HEK293 (cell line): Measurements from ENCODE around the gene RHBDF2.

Source experiments
- CTCF ChIA-PET: fragments of 350-600 bp; formaldehyde crosslinking; extraction: SDS; loops from one replicate; lab custom pipeline; 2021; ENCODE audit warnings: antibody characterized with exemption; lab: Yijun Ruan, JAX
- POLR2A ChIA-PET: fragments of 300-600 bp; formaldehyde crosslinking; extraction: SDS; loops from one replicate; lab custom pipeline; 2020; ENCODE audit warnings: antibody characterized with exemption, inconsistent platforms; lab: Yijun Ruan, JAX
- H3K27ac ChIP-seq: fragments of 200-500 bp; sonication (Bioruptor generic); 2 replicates; pipeline ENCODE4 v1.5.1; 2014; ENCODE audit warnings: low read depth, low read length, control low read depth, inconsistent platforms; ENCODE audit errors: extremely low read depth
- H3K36me3 ChIP-seq, 2 experiments: fragments of 200-500 bp in 1 of 2; sonication (Bioruptor generic) in 1 of 2; 1 replicate in 1 of 2; 2 replicates in 1 of 2; pipeline ENCODE4 v1.5.1; 2014 to 2017; ENCODE audit warnings: inconsistent platforms in 2 of 2, low read length in 2 of 2; ENCODE audit not compliant: control insufficient read depth in 2 of 2, insufficient read depth in 1 of 2
- H3K4me1 ChIP-seq: fragments of 200-500 bp; sonication (Bioruptor generic); 2 replicates; pipeline ENCODE4 v1.5.1; 2014; ENCODE audit warnings: mild to moderate bottlenecking, low read length, inconsistent platforms; ENCODE audit not compliant: control insufficient read depth, insufficient read depth
- H3K4me3 ChIP-seq: 2 replicates; pipeline ENCODE4 v1.5.1; 2011; ENCODE audit warnings: low read depth, mild to moderate bottlenecking, control low read depth, low read length, moderate library complexity
- H3K9me3 ChIP-seq: fragments of 200-500 bp; sonication (Bioruptor generic); 2 replicates; pipeline ENCODE4 v1.5.1; 2014; ENCODE audit warnings: low read depth, low read length, inconsistent platforms; ENCODE audit not compliant: control insufficient read depth, insufficient read depth
- MYNN ChIP-seq: fragments of 450-650 bp; formaldehyde crosslinking; IDR thresholded peaks from 2 replicates; pipeline ENCODE4 v1.5.1; 2016; ENCODE audit warnings: missing biosample characterization, missing genetic modification characterization, borderline replicate concordance
- ZBTB1 ChIP-seq: fragments of 450-650 bp; formaldehyde crosslinking; IDR thresholded peaks from 2 replicates; pipeline ENCODE4 v1.5.1; 2016; ENCODE audit warnings: missing biosample characterization, missing genetic modification characterization
- ZIC2 ChIP-seq: fragments of 450-650 bp; formaldehyde crosslinking; IDR thresholded peaks from 2 replicates; pipeline ENCODE4 v1.5.1; 2016; ENCODE audit warnings: missing biosample characterization, missing genetic modification characterization
- ZNF138 ChIP-seq: fragments of 450-650 bp; formaldehyde crosslinking; IDR thresholded peaks from 2 replicates; pipeline ENCODE4 v1.5.1; 2016; ENCODE audit warnings: missing biosample characterization, missing genetic modification characterization, borderline replicate concordance
- ZNF155 ChIP-seq: fragments of 450-650 bp; formaldehyde crosslinking; IDR thresholded peaks from 2 replicates; pipeline ENCODE4 v1.5.1; 2016; ENCODE audit warnings: missing biosample characterization, missing genetic modification characterization
- ZNF302 ChIP-seq: fragments of 450-650 bp; formaldehyde crosslinking; IDR thresholded peaks from 2 replicates; pipeline ENCODE4 v1.5.1; 2016; ENCODE audit warnings: missing biosample characterization, missing genetic modification characterization, low read depth
- ZNF394 ChIP-seq: fragments of 450-650 bp; formaldehyde crosslinking; IDR thresholded peaks from 2 replicates; pipeline ENCODE4 v1.5.1; 2016; ENCODE audit warnings: missing biosample characterization, missing genetic modification characterization, mild to moderate bottlenecking, moderate library complexity, borderline replicate concordance
- ZNF555 ChIP-seq: fragments of 450-650 bp; formaldehyde crosslinking; conservative IDR thresholded peaks from 2 replicates; pipeline ENCODE4 v1.5.1; 2017; ENCODE audit warnings: missing biosample characterization, mild to moderate bottlenecking, missing genetic modification characterization, inconsistent platforms
- ZNF561 ChIP-seq: fragments of 450-650 bp; IDR thresholded peaks from 2 replicates; pipeline ENCODE4 v1.5.1; 2018; ENCODE audit warnings: missing biosample characterization, missing genetic modification characterization, borderline replicate concordance
- ZNF571 ChIP-seq: fragments of 450-650 bp; formaldehyde crosslinking; IDR thresholded peaks from 2 replicates; pipeline ENCODE4 v1.5.0; 2017; ENCODE audit warnings: missing biosample characterization, missing genetic modification characterization
- ZNF585B ChIP-seq: fragments of 450-650 bp; formaldehyde crosslinking; IDR thresholded peaks from 2 replicates; pipeline ENCODE4 v1.5.1; 2016; ENCODE audit warnings: missing biosample characterization, missing genetic modification characterization
- TF ChIP-seq, protein P1 (sequence below): fragments of 450-650 bp; formaldehyde crosslinking; IDR thresholded peaks from 2 replicates; pipeline ENCODE4 v1.5.1; 2016; ENCODE audit warnings: missing biosample characterization, missing genetic modification characterization
- TF ChIP-seq, protein P2 (sequence below): fragments of 450-650 bp; formaldehyde crosslinking; IDR thresholded peaks from 2 replicates; pipeline ENCODE4 v1.5.0; 2017; ENCODE audit warnings: missing biosample characterization, missing genetic modification characterization, borderline replicate concordance
- TF ChIP-seq, protein P3 (sequence below): fragments of 450-650 bp; formaldehyde crosslinking; IDR thresholded peaks from 2 replicates; pipeline ENCODE4 v1.5.1; 2016; ENCODE audit warnings: missing biosample characterization, missing genetic modification characterization
- TF ChIP-seq, protein P4 (sequence below): fragments of 450-650 bp; formaldehyde crosslinking; IDR thresholded peaks from 2 replicates; pipeline ENCODE4 v1.5.1; 2016; ENCODE audit warnings: missing biosample characterization, missing genetic modification characterization
- TF ChIP-seq, protein P5 (sequence below): fragments of 450-650 bp; formaldehyde crosslinking; IDR thresholded peaks from 2 replicates; pipeline ENCODE4 v1.5.1; 2017; ENCODE audit warnings: missing biosample characterization, missing genetic modification characterization

The RHBDF2 gene

DNA sequence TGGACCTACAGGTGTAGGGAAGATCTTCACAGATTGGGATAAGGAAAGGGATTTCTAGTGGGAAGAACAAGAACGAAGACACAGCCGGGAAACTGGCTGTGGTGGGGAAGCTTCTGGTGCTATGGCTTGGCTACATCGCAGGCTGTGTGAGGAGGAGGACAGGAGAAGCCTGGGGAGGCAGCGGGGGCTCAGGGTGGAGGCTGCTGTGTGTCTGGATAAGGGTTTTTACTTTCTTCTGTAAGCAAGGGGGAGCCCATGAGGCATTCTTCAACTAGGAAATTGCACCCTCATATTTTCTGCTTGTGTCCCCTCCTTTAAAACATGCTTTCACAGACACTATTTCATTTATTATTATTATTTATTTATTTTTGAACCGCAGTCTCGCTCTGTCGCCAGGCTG lies 2.9 kb upstream of the RHBDF2 start:
- Histone ChIP-seq H3K4me1 (peaks cover 16% of the 10 kb centered on the region), H3K4me3 (no peak overlapping the region), H3K27ac (no peak overlapping the region), H3K36me3 (no peaks in the 10 kb centered on the region), H3K9me3 (no peaks in the 10 kb centered on the region)
- TF ChIP-seq ZNF394 (tag by site-specific recombination) (no peak), ZNF571 (tag by site-specific recombination) (no peak), MYNN (tag by site-specific recombination) (no peak), ZNF561 (tag by site-specific recombination) (no peak), ZNF555 (tag by site-specific recombination) (no peak), ZNF302 (tag by site-specific recombination) (no peak), ZNF155 (tag by site-specific recombination) (no peak), ZNF585B (tag by site-specific recombination) (no peak), ZNF138 (tag by site-specific recombination) (no peak), ZIC2 (no peak), ZBTB1 (no peak)
- TF ChIP-seq, protein P1, sequence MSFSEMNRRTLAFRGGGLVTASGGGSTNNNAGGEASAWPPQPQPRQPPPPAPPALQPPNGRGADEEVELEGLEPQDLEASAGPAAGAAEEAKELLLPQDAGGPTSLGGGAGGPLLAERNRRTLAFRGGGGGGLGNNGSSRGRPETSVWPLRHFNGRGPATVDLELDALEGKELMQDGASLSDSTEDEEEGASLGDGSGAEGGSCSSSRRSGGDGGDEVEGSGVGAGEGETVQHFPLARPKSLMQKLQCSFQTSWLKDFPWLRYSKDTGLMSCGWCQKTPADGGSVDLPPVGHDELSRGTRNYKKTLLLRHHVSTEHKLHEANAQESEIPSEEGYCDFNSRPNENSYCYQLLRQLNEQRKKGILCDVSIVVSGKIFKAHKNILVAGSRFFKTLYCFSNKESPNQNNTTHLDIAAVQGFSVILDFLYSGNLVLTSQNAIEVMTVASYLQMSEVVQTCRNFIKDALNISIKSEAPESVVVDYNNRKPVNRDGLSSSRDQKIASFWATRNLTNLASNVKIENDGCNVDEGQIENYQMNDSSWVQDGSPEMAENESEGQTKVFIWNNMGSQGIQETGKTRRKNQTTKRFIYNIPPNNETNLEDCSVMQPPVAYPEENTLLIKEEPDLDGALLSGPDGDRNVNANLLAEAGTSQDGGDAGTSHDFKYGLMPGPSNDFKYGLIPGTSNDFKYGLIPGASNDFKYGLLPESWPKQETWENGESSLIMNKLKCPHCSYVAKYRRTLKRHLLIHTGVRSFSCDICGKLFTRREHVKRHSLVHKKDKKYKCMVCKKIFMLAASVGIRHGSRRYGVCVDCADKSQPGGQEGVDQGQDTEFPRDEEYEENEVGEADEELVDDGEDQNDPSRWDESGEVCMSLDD (tag by site-specific recombination) = no peak
- TF ChIP-seq, protein P2, sequence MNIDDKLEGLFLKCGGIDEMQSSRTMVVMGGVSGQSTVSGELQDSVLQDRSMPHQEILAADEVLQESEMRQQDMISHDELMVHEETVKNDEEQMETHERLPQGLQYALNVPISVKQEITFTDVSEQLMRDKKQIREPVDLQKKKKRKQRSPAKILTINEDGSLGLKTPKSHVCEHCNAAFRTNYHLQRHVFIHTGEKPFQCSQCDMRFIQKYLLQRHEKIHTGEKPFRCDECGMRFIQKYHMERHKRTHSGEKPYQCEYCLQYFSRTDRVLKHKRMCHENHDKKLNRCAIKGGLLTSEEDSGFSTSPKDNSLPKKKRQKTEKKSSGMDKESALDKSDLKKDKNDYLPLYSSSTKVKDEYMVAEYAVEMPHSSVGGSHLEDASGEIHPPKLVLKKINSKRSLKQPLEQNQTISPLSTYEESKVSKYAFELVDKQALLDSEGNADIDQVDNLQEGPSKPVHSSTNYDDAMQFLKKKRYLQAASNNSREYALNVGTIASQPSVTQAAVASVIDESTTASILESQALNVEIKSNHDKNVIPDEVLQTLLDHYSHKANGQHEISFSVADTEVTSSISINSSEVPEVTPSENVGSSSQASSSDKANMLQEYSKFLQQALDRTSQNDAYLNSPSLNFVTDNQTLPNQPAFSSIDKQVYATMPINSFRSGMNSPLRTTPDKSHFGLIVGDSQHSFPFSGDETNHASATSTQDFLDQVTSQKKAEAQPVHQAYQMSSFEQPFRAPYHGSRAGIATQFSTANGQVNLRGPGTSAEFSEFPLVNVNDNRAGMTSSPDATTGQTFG (tag by site-specific recombination) = no peak
- TF ChIP-seq, protein P3, sequence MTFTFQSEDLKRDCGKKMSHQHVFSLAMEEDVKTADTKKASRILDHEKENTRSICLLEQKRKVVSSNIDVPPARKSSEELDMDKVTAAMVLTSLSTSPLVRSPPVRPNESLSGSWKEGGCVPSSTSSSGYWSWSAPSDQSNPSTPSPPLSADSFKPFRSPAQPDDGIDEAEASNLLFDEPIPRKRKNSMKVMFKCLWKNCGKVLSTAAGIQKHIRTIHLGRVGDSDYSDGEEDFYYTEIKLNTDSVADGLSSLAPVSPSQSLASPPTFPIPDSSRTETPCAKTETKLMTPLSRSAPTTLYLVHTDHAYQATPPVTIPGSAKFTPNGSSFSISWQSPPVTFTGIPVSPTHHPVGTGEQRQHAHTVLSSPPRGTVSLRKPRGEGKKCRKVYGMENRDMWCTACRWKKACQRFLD (tag by site-specific recombination) = no peak
- TF ChIP-seq, protein P4, sequence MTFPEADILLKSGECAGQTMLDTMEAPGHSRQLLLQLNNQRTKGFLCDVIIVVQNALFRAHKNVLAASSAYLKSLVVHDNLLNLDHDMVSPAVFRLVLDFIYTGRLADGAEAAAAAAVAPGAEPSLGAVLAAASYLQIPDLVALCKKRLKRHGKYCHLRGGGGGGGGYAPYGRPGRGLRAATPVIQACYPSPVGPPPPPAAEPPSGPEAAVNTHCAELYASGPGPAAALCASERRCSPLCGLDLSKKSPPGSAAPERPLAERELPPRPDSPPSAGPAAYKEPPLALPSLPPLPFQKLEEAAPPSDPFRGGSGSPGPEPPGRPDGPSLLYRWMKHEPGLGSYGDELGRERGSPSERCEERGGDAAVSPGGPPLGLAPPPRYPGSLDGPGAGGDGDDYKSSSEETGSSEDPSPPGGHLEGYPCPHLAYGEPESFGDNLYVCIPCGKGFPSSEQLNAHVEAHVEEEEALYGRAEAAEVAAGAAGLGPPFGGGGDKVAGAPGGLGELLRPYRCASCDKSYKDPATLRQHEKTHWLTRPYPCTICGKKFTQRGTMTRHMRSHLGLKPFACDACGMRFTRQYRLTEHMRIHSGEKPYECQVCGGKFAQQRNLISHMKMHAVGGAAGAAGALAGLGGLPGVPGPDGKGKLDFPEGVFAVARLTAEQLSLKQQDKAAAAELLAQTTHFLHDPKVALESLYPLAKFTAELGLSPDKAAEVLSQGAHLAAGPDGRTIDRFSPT (tag by site-specific recombination) = no peak
- TF ChIP-seq, protein P5, sequence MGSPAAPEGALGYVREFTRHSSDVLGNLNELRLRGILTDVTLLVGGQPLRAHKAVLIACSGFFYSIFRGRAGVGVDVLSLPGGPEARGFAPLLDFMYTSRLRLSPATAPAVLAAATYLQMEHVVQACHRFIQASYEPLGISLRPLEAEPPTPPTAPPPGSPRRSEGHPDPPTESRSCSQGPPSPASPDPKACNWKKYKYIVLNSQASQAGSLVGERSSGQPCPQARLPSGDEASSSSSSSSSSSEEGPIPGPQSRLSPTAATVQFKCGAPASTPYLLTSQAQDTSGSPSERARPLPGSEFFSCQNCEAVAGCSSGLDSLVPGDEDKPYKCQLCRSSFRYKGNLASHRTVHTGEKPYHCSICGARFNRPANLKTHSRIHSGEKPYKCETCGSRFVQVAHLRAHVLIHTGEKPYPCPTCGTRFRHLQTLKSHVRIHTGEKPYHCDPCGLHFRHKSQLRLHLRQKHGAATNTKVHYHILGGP (tag by site-specific recombination) = no peak
- POLR2A ChIA-PET = interaction anchor here (0.6 kb wide), 1 partner anchor 181 kb away, joined by 3 read pairs; no protein-coding TSS in a partner anchor
- CTCF ChIA-PET = interaction anchor here (0.6 to 7.3 kb wide), 15 partner anchors 18 to 1007 kb away, joined by 3 to 58 read pairs (median 4); partner anchors contain the start of genes AANAT and PRCD
